HG02763 (cell line): ENCODE data around the gene CARD18.
"Not testable (repeated sequence)": the region's sequence is repeated elsewhere in the genome, so short reads cannot be mapped to it uniquely, and the experiment has no call there.

Experiments
- ATAC-seq: cut with Tn5 transposase; IDR thresholded peaks from one replicate; pipeline ENCODE4 v1.9.1; 2021; ENCODE audit warnings: mild to moderate bottlenecking, moderate library complexity; ENCODE audit not compliant: unreplicated experiment

The CARD18 gene

DNA sequence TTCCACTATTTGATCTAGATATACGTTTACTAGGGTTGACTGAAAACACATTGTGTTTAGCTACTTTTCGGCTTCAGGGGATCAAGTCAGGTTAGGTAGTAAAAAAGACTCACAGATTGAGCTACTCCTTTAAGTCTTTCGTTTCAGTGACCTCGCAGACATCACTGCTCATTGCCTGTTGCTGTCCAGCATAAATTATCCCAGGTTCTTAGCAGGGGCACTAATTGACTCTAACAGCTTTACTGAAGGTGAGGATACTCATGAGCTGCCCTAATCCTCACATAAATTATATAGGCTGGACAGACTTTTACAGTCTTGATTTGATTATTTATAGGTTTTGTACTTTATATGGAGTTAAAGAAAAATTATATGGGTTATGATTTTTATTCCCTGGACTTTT, 3.7 kb downstream of the CARD18 start:
- no peak for ATAC-seq

DNA sequence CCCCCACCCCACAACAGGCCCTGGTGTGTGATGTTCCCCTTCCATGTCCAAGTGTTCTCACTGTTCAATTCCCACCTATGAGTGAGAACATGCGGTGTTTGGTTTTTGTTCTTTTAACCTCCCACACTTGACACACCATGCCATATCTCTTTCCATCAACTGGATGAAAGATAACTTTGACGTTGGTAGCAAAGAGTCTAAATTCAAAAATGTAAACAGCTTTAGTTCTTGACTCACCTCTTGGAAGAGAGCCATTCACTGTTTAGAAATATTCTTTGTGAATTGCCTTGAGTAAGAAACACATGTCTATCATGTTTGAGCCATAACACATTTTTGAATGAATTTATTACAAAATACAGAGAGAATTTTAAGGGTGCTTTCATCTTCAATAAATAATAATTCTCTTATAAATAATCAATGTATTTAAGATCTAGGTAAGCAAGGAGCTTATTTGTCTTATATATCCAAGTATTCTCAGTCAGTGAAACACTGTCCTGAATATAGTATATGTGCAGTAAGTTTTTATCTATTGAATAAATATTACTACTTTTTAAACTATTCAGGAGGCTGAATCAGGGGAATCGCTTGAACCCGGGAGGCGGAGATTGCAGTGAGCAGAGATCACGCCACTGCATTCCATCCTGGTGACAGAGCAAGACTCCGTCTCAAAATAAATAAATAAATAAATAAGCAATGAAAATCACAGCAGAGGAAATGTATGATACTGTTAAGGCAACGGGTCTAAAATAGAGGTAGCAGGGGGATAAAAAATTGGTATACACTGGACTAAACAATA, 6.7 kb downstream of the CARD18 start:
- ATAC-seq, result no peak

DNA sequence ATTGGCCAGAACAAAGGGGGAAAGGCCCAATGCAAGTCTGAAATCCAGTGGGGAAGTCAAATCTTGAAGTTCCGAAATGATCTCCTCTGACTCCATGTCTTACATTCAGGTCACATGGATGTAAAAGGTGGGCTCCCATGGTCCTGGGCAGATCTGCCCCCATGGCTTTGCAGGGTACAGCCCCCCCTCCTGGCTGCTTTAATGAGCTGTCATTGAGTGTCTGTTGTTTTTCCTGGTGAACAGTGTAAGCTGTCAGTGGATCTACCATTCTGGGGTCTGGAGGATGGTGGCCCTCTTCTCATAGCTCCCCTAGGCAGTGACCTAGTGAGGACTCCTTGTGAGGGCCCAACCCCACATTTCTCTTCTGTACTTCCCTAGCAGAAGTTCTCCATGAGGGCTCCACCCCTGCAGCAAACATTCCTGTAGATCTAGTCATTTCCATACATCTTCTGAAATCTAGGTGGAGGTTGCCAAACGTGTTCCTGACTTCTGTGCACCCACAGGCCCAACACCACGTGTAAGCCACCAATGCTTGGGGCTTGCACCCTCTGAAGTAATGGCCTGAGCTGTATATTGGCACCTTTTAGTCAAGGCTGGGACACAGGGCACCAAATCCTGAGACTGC, 9.3 kb downstream of the CARD18 start:
- no peak for ATAC-seq

DNA sequence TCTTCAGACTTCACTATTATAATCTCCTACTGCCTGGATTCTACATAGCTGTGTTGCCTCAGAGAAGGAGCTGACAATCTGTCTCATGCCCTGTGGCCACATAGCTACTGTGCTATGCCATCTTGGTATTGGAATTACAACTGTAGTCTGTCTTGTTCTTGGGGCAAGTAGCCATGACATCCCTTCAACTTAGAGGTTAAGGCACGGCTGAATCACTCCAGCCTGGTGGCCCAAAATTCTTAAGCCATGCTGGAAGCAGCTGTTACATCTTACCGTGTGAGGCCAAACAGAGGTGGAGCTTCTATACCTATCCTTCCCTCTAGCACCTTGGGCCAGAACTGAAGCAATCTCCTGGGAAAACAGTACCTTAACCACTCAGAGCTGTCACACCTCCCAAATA, 14.8 kb downstream of the CARD18 start:
- no peak for ATAC-seq

DNA sequence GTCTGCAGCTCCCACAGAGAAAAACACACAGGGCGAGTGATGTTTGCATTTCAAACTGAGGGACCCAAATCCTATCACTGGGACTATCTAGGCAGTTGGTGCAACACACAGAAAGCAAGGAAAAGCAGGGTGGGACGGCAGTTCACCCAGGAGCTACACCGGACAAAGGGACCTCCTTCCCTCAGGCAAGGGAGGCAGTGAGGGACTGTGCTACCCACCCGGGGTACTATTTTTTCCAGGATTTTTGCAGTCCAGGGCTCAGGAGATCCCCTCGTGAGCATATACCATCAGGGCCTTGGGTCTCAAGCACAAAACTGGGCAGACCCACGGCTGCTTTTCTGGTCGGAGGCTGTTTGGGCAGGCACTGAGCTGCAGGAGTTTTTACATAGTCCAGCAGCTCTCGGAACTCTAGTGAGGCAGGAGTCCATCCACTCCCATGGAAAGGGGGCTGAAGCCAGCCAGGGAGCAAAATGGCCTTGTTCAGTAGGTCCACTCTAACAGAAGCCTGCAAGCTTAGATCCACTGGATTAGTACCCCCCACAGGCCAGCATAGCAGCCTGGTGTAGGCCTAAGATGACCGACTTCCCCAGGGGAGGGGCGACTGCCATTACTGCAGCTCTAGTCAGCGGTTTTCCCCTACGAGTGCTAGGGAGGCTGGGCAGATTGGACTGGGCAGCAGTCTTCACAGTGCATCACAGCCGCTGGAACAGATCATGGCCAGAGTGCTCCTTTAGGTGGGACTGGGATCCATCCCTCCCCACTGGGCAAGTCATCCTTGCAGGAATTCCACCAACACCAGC, 28.2 kb downstream of the CARD18 start:
- ATAC-seq, result no peak

DNA sequence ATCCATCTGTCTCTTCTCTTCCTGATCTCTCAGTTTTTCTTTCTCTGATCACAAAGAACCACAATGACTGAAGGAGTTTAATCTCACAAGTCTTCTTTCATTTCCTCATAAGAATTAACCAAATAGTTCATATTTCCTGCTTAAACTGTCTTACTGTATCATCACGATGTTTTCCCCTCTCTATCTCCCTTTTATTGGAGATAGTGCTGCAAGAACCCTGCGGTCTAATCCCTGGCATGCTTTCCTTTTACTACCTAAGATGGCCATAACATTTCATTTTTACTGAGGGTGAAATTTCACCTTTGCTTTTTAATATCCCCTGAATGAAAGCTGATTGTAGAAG, 28.9 kb downstream of the CARD18 start:
- no peak for ATAC-seq

DNA sequence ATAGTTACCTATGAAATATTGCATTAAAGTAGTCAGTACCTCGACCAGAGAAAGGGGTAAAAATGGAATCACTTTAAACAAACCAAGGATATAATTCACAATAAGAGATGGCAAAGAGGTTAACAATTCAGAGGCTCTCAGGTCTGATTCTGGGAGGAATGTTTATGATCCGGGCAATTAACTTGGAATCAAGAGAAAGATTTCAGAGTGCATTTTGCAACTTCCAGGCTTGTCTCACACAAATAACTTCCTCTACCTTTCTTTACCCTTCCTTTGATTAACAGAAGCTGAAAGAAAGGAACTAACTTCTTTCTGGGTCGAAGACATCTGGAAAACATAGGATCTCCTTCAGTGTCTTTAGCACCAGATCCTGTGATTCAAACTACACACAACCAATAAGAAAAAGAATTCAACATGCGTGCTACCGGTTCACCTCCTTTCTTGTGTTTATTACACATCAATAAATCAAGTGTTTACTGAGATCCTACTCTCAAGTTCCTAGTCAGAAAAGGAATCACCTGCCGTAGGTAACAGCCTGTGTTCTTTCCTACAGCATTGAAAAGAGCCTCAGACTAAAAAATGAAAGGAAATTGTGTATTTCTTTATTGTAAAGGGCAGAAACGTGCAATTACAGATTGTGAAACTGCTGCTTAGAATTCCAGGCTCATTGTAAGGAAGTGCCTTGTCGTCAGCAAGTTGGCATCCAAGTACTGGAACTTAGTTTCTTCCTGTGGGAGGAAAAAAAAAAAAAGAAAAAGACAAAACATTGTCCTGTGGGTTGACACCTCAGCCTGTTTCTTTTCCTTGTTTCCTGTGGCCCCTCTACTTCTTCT, 29.5 kb downstream of the CARD18 start:
- no peak for ATAC-seq

DNA sequence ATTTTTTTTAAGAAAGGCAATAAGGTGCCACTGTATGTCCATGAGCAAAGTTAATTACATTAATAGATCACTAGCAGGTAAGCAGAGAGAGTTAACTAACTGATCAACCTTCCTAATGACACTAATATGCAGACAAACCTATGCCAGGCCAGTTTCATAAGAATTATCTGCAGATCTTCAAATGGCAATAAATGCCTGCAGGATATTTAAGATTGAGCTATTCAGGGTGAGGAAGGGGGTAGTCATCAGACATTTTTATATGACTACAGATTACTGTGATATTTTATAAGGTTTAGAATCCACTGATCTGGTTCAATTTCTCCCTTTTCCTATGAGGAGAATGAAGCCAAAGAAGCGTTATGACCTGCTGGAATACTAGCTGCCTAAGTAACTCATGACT, 30.2 kb downstream of the CARD18 start:
- ATAC-seq, result no peak

DNA sequence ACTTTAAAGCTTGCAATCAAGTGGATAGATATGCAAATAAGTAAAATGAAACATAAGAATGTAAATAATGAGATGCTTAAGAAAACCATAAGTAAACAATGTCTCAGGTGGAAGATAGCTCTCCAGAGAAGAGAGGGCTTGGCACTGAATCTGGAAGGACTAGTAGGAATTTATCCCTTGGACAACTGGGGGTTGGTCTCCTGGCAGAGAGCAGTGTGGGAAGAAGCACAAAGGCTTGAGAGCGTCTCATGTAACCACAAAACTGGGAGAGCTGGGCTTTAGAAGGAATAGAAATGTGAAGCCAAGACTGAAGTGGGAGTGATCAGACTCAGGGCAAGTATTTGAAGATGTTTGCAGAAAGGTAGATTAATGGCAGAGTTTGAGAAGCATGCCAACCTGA, 31.3 kb downstream of the CARD18 start:
- no peak for ATAC-seq

DNA sequence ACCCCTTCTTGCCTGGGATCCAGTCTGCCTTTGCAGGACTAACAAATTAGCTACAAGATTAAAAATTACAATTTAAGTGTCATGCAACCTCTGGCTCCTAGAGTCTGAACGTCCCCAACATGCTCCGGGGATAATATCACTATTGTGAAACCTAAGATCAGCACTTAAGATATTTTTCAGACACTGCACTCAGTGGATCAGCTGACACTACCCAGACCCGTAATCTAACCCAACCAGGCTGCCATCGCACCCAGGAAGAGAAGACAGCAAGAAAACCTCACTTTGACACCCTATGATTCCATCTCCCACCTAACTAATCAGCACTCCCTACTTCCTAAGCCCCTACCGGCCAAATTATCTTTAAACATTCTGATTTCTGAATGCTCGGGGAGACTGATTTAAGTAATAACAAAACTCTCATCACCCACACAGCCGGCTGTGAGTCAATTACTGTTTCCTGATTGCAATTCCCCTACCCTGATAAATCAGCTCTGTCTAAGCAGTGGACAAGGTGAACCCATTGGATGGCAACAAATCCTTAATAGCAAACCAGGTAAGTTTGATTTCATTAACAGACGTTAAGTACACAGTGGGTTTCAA, 32.2 kb downstream of the CARD18 start:
- ATAC-seq, result not testable (repeated sequence)

DNA sequence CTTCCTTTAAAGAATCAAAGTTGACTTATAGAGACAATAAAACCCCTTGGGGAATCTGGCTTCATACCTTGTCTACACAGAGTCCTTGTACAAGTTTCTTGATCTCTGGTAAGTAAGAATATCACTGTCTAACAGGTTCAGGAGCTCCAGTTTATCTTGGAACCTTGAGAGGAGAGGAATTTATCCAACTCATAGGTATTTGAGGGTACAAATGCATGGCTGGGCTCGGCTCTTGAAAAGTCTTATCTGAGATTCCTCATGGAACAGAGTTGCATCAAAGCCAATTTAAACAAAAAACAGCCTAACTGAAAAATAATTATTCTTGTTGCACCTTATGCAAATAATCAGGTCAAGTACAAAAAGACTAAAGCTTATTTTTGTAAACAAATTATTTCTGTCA, 33.4 kb downstream of the CARD18 start:
- ATAC-seq, result no peak

DNA sequence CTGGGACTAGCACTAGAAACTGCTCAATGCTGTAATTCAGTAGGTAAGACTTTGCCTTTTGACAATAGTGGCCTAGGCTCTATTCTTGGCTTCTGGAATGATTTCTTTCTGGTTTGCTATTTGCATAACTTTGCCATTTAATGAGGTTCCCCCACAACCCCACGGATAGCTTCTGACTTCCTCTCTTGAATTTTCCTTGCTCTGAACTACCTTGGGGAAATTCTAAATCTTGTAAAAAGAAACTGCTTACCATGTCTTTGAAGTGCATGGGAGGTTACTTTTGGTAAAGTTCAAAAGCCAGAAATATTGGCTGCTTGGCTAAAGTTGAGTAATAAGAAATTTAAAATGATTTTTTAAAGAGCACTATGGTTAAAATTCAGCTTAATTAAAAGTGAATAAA, 35.3 kb downstream of the CARD18 start:
- no peak for ATAC-seq

DNA sequence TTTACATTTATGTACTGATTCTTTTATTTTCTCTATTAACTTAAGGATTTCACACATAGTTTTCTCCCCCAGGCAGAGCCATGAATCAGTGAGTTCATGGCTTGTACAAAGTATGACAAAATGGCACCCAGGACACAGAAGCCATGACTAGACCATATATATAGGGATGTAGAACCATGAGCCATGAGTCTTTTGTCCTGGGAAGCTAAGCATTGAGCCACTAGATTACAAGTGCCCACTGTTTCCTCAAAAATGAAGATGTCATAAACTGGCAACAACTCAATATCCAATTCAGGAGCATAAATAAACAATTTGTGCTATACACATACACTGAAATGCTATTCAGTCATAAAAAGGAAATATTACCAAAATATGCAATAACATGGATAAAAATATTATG, 36.2 kb downstream of the CARD18 start:
- no peak for ATAC-seq

DNA sequence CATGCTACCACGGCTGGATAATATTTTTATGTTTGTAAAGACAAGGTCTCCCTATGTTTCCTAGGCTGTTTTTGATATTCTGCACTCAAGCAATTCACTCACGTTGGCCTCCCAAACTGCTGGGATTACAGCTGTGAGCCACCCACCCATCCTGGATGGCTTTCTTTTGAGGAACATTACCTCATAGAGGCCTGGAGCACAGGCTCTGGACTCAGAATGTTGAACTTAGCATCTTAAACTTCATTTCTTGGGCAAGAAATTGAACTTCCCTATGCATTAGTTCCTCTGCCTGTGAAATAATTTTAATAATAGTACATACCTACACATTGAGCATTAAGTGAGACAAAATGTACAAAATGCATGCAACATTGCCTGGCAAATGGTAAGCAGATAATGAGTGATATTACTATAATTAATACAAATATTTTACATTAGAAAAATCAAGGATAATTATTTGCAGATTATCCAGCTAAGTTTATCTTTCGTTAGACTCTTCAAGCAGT, 37.4 kb downstream of the CARD18 start:
- ATAC-seq, result not testable (repeated sequence)

DNA sequence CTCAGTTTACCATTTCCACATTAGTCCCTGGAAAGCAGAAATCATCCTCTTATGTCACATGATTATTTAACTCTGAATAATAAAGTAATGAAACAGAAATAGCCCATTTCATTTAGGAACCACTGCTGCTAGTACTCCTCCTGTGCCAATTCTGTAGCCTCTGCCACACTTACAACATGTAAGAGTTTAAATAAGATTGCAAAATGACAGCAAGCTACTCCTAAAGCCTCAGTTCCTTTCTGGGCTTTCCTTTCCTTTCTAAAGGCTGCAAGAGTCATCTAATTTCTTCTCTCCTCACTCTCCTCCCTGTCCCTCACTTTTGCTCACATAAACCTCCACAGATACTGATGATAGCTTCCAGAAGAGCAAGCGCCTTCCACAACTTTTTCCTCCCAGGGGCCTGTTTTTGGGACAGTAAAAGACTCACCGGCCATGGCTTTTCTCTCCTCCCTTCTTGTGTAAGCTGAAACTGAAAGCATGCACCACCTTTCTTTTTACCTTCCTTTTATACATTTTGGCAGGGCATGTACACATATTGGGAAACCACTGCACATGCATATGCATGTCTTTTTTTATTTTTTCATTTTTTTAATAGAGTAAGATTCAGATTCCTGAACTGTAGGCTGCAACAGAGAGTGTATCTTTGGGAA, 38.5 kb downstream of the CARD18 start:
- no peak for ATAC-seq

DNA sequence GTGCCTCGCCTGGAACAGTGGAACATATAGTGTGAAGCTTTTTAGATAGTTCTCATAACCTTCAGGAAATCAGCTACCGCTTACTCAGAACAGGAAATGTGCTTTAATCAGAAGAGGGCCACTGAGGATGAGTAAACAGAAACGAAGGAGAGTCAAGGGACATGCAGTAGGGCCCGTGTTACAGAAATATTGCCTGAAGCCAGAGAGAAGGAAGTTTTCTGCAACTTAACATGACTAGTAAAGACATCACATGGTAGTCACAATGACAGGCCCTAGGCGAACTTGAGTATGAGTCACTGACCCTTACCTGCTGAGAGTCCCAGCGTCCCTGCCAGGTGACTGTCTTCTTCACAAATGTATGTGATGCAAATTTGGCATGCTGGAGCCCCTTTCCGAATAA, 39.4 kb downstream of the CARD18 start:
- no peak for ATAC-seq

DNA sequence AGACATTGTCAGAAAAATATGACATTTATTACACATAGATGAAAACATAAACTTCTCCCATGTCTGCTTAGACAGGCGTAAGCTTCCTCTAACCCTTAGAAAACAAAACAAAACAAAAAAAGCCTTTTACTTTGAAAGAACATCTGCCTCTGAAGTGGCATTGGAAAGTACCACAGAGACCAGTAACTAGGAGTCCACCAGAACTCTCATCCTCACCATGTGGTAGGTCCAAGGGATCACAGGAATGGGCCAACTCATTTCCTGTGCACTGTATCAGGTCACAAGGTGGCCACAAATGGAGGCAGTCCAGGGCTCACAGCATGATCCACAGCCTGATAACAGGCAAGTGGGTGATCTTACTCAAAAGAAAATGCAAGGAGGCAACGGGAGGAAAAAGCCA, 40.0 kb downstream of the CARD18 start:
- not testable (repeated sequence) for ATAC-seq

DNA sequence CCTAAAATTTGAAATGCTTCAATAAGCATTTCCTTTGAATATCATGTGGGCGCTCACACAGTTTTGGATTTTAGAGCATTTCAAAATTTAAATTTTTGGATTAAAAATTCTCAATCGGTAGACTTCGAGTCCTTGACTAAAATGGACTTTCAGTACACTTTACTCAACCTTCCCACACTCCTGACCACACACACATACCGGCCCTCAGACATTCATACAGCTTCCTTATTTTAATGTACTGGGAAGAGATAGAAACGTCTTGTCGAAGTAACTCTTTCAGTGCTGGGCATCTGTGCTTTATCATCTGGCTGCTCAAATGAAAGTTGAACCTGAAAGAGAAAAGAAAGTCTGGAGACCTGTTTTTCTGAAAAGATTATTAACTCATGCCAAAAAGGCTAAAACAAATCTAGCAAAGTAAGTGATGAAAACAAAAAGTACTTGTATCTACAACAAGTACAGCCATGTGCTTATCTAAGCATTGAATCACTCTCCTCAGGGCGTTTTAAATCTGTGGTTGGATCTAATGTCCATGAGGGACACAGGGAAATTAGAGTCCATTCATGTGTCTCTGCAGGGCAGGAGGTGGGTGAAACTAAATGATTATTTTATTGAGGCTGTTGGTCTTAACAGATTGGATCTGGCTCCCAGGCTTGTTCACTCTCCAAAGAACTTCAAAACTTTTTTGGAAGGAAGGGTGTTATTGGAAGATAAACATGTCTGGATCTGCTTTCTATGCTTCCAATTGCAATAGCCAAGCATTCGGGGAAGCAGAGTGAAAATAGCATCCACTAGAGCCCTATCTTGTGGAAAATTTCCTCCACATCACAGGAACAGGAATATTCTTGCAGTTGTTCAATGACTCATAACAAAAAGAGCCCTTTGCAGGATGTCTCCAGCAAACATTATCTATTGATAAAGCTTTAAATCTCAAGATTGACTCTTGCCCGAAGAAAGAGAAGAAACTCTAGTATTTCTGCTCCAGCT, 47.0 kb downstream of the CARD18 start:
- ATAC-seq, result no peak
